Measurements from ENCODE around the gene TREM1. TPM values are rescaled to one million over a fixed set of nuclear protein-coding genes. Genes with fewer than 3 reads are reported as not detected.
"Not testable (repeated sequence)": the region's sequence is repeated elsewhere in the genome, so short reads cannot be mapped to it uniquely, and the experiment has no call there.

The TREM1 gene
- total RNA-seq, 2 experiments from 2014 or later: not detected

GRCh38 chr6:41247882-41248705 lies 38.4 kb downstream of the TREM1 start:
- H3K27ac Mint-ChIP-seq: no peak overlapping the region
- peaks cover 12% of the 10 kb centered on the region for H3K4me1 Mint-ChIP-seq (ENCODE audit: low read depth)
- no peak for DNase-seq
- no peak overlapping the region for H3K4me3 Mint-ChIP-seq
- ChIA-PET POLR2A (no interaction called here), CTCF (interaction anchor here (0.7 to 1.8 kb wide), 2 partner anchors 87 to 120 kb away, joined by 3 to 4 read pairs; no protein-coding TSS in a partner anchor)
- ATAC-seq: no peak
- TF ChIP-seq CTCF (IDR thresholded peaks at IDR 0.05): no peak
- no peaks in the 10 kb centered on the region for H3K9me3 Mint-ChIP-seq
- H3K27me3 Mint-ChIP-seq: no peaks in the 10 kb centered on the region
- no peaks in the 10 kb centered on the region for H3K36me3 Mint-ChIP-seq (ENCODE audit: low read depth)
- intact Hi-C loops (cut with micrococcal nuclease): no loop called here

- POLR2A ChIA-PET: no interaction called here
- no peak for TF ChIP-seq CTCF (IDR thresholded peaks at IDR 0.05)
- H3K27ac Mint-ChIP-seq: no peak overlapping the region
- H3K36me3 Mint-ChIP-seq (ENCODE audit: low read depth): no peaks in the 10 kb centered on the region
- intact Hi-C loops (cut with micrococcal nuclease): no loop called here
- no peaks in the 10 kb centered on the region for H3K27me3 Mint-ChIP-seq
- peaks cover 12% of the 10 kb centered on the region for H3K4me1 Mint-ChIP-seq (ENCODE audit: low read depth)
- CTCF ChIA-PET: interaction anchor here (0.7 kb wide), 1 partner anchor 121 kb away, joined by 3 read pairs; no protein-coding TSS in a partner anchor
- no peak overlapping the region for H3K4me3 Mint-ChIP-seq
- no peaks in the 10 kb centered on the region for H3K9me3 Mint-ChIP-seq
- ATAC-seq (no peak), DNase-seq (no peak)
Measured at GRCh38 chr6:41247288-41247865, 39.1 kb downstream of the TREM1 start.

- ATAC-seq; H3K36me3 Mint-ChIP-seq (ENCODE audit: low read depth); H3K27me3 Mint-ChIP-seq; H3K27ac Mint-ChIP-seq; POLR2A ChIA-PET; H3K4me3 Mint-ChIP-seq; intact Hi-C loops (cut with micrococcal nuclease); CTCF ChIA-PET; DNase-seq; H3K9me3 Mint-ChIP-seq: not testable (repeated sequence)
- peaks cover 12% of the 10 kb centered on the region for H3K4me1 Mint-ChIP-seq (ENCODE audit: low read depth)
Measured at GRCh38 chr6:41246529-41246928, 40.0 kb downstream of the TREM1 start.

GRCh38 chr6:41239467-41240159 lies 46.9 kb downstream of the TREM1 start:
- DNase-seq (no peak), ATAC-seq (no peak)
- intact Hi-C loops (cut with micrococcal nuclease): no loop called here
- no peaks in the 10 kb centered on the region for H3K9me3 Mint-ChIP-seq
- H3K27ac Mint-ChIP-seq: no peak overlapping the region
- H3K36me3 Mint-ChIP-seq (ENCODE audit: low read depth): no peaks in the 10 kb centered on the region
- peaks cover 16% of the 10 kb centered on the region for H3K27me3 Mint-ChIP-seq
- H3K4me3 Mint-ChIP-seq: no peak overlapping the region
- CTCF ChIA-PET: interaction anchor here (1.4 kb wide), 1 partner anchor 10 kb away, joined by 4 read pairs; no protein-coding TSS in a partner anchor
- POLR2A ChIA-PET: no interaction called here
- no peak for TF ChIP-seq CTCF (IDR thresholded peaks at IDR 0.05)
- H3K4me1 Mint-ChIP-seq (ENCODE audit: low read depth): no peaks in the 10 kb centered on the region

- DNase-seq (no peak), ATAC-seq (no peak)
- Mint-ChIP-seq H3K27me3 (peaks cover 16% of the 10 kb centered on the region), H3K4me1 (ENCODE audit: low read depth) (no peaks in the 10 kb centered on the region), H3K4me3 (no peak overlapping the region), H3K36me3 (ENCODE audit: low read depth) (no peaks in the 10 kb centered on the region), H3K9me3 (no peaks in the 10 kb centered on the region), H3K27ac (no peak overlapping the region)
- CTCF ChIA-PET: interaction anchor here (1.1 to 2.4 kb wide), 3 partner anchors 18 to 54 kb away, joined by 3 to 8 read pairs (median 3); no protein-coding TSS in a partner anchor
- intact Hi-C loops (cut with micrococcal nuclease): no loop called here
- TF ChIP-seq CTCF (IDR thresholded peaks at IDR 0.05): no peak
- POLR2A ChIA-PET: no interaction called here
Measured at GRCh38 chr6:41237128-41237527, 49.4 kb downstream of the TREM1 start.

Measured in activated CD8-positive, alpha-beta T cell treated with anti-CD3 and anti-CD28 coated beads for 36 hours (primary cell).